NCI-H69 (cell line): ENCODE measurements around the gene OSGIN1.

ENCODE experiments used
- DNase-seq: peaks from one replicate; lab custom pipeline; 2025; lab: John Stamatoyannopoulos, UW

Gene OSGIN1

GRCh38 chr16:83957296-83957855 is 4.3 kb downstream of the OSGIN1 start:
- no peak for DNase-seq

GRCh38 chr16:83958137-83958845 is 5.3 kb downstream of the OSGIN1 start:
- no peak for DNase-seq

- DNase-seq, result no peak
These were observed 6.0 kb downstream of the OSGIN1 start for GRCh38 chr16:83958846-83959565.

- DNase-seq, result no peak
These were observed 6.8 kb downstream of the OSGIN1 start for GRCh38 chr16:83959656-83960434.

GRCh38 chr16:83960521-83961249 is 7.6 kb downstream of the OSGIN1 start:
- no peak for DNase-seq

- no peak for DNase-seq
These were observed 8.6 kb downstream of the OSGIN1 start for GRCh38 chr16:83961591-83961990.

GRCh38 chr16:83963277-83964119 is 10.5 kb downstream of the OSGIN1 start:
- no peak for DNase-seq

GRCh38 chr16:83964684-83965443 is 11.8 kb downstream of the OSGIN1 start:
- no peak for DNase-seq

GRCh38 chr16:83965444-83966152 is 12.6 kb downstream of the OSGIN1 start:
- DNase-seq, result no peak

- DNase-seq, result no peak
These were observed 13.2 kb downstream of the OSGIN1 start for GRCh38 chr16:83966153-83966696.

- DNase-seq, result peak; percentile 32
These were observed 14.1 kb downstream of the OSGIN1 start for GRCh38 chr16:83967091-83967490.

GRCh38 chr16:83967838-83968305 is 14.8 kb downstream of the OSGIN1 start, which contains the start of gene NECAB2:
NECAB2 (plus strand) TSS chr16:83968244; CDS start chr16:83968649, 405 bp downstream.
- peak; percentile 66 for DNase-seq

- peak; percentile 61 for DNase-seq
These were observed 15.3 kb downstream of the OSGIN1 start for GRCh38 chr16:83968306-83968851.

- peak; percentile 7 for DNase-seq
These were observed 16.0 kb downstream of the OSGIN1 start for GRCh38 chr16:83968891-83969649.

GRCh38 chr16:83969771-83970429 is 16.9 kb downstream of the OSGIN1 start:
- DNase-seq, result peak; percentile 17

GRCh38 chr16:83970430-83970815 is 17.4 kb downstream of the OSGIN1 start:
- DNase-seq, result no peak
